ENCODE measurements around the gene VAMP4.
"Not testable (repeated sequence)": the region's sequence is repeated elsewhere in the genome, so short reads cannot be mapped to it uniquely, and the experiment has no call there.

VAMP4 gene

GRCh38 chr1:171663854-171664575 is 77.8 kb downstream of the VAMP4 start:
- no peaks in the 10 kb centered on the region for H3K4me1 ChIP-seq
- H3K36me3 ChIP-seq (ENCODE audit: control insufficient read depth, insufficient read depth, low read length) = no peaks in the 10 kb centered on the region
- H2AFZ ChIP-seq = no peak overlapping the region
- H3K79me2 ChIP-seq = no peaks in the 10 kb centered on the region
- H3K4me3 ChIP-seq (ENCODE audit: low read depth, low read length) = no peak overlapping the region
- H3K4me2 ChIP-seq (ENCODE audit: low read length) = no peak overlapping the region
- H3K27me3 ChIP-seq (ENCODE audit: control insufficient read depth, insufficient read depth, low read length) = no peaks in the 10 kb centered on the region
- no peak overlapping the region for H3K9ac ChIP-seq
- no peaks in the 10 kb centered on the region for H3K9me3 ChIP-seq (ENCODE audit: control insufficient read depth, low read length)
- H3K27ac ChIP-seq = no peak overlapping the region
- TF ChIP-seq, protein P1, sequence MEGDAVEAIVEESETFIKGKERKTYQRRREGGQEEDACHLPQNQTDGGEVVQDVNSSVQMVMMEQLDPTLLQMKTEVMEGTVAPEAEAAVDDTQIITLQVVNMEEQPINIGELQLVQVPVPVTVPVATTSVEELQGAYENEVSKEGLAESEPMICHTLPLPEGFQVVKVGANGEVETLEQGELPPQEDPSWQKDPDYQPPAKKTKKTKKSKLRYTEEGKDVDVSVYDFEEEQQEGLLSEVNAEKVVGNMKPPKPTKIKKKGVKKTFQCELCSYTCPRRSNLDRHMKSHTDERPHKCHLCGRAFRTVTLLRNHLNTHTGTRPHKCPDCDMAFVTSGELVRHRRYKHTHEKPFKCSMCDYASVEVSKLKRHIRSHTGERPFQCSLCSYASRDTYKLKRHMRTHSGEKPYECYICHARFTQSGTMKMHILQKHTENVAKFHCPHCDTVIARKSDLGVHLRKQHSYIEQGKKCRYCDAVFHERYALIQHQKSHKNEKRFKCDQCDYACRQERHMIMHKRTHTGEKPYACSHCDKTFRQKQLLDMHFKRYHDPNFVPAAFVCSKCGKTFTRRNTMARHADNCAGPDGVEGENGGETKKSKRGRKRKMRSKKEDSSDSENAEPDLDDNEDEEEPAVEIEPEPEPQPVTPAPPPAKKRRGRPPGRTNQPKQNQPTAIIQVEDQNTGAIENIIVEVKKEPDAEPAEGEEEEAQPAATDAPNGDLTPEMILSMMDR (IDR thresholded peaks at IDR 0.05) = no peak

DNA sequence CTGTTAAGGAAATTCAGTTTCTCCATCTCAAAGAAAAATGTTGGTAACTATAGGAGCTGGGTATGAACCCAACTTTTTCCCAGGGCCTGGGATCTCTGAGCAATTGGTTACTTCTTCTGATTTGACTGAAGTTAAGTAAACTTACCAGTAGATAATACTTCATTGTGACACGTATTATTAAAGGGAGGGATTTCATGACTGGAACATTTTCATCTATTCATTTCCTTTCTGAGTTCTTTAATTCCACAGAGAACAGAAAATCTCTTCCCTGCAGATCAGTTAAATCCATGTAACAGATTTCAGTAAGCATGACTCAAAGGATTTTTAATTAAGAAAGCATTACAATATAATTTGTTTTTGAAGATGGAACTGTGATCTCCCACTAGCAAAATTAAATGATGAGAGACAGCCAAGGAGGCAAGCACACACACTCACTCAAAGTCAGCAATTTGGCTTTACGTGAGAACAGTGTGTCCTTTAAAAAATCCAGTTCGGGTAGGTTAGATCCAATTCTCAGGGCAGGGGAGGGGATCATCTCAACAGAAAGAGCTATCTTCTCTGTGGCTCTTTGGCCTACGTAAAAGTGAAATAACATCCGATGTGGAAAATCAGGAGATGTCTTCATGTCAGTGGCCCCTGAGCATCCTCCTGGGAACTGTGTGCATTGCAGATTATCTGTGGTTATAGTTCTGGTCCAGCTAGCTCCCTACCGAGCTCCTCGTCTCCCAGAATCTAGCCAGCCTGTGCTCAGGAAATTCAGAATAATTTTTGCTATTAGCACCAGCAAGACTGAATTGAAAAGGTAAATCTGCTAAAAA is 78.6 kb downstream of the VAMP4 start:
- Histone ChIP-seq H3K27me3 (ENCODE audit: control insufficient read depth, insufficient read depth, low read length) (no peaks in the 10 kb centered on the region), H3K9ac (no peak overlapping the region), H3K9me3 (ENCODE audit: control insufficient read depth, low read length) (no peaks in the 10 kb centered on the region), H3K4me3 (ENCODE audit: low read depth, low read length) (no peak overlapping the region), H3K4me1 (no peaks in the 10 kb centered on the region), H3K4me2 (ENCODE audit: low read length) (no peak overlapping the region), H3K36me3 (ENCODE audit: control insufficient read depth, insufficient read depth, low read length) (no peaks in the 10 kb centered on the region), H3K27ac (no peak overlapping the region), H2AFZ (no peak overlapping the region), H3K79me2 (no peaks in the 10 kb centered on the region)
- TF ChIP-seq, protein P1 (IDR thresholded peaks at IDR 0.05) = no peak

- Histone ChIP-seq H3K4me2 (ENCODE audit: low read length) (no peak overlapping the region), H2AFZ (no peak overlapping the region), H3K4me3 (ENCODE audit: low read depth, low read length) (no peak overlapping the region), H3K27me3 (ENCODE audit: control insufficient read depth, insufficient read depth, low read length) (no peaks in the 10 kb centered on the region), H3K9ac (no peak overlapping the region), H3K9me3 (ENCODE audit: control insufficient read depth, low read length) (no peaks in the 10 kb centered on the region), H3K79me2 (no peaks in the 10 kb centered on the region), H3K4me1 (no peaks in the 10 kb centered on the region), H3K27ac (no peak overlapping the region), H3K36me3 (ENCODE audit: control insufficient read depth, insufficient read depth, low read length) (no peaks in the 10 kb centered on the region)
- TF ChIP-seq, protein P1 (IDR thresholded peaks at IDR 0.05) = no peak
Observed at GRCh38 chr1:171661076-171661650, 80.7 kb downstream of the VAMP4 start.

DNA sequence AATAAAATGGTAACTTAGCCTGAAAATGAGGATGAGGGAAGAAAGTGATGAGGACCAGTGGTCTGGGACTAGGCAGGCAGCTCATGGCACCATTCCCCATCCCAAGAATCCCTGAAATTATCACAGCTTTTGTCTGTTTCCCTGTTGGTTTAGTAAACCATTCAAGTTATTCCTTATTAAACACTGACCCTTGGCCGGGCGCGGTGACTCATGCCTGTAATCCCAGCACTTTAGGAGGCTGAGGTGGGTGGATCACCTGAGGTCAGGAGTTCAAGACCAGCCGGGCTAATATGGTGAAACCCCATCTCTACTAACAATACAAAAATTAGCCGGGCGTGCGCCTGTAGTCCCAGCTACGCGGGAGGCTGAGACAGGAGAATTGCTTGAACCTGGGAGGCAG is 85.7 kb downstream of the VAMP4 start:
- not testable (repeated sequence) for H3K79me2 ChIP-seq; H3K9ac ChIP-seq; H3K9me3 ChIP-seq (ENCODE audit: control insufficient read depth, low read length); H3K4me2 ChIP-seq (ENCODE audit: low read length); H3K27me3 ChIP-seq (ENCODE audit: control insufficient read depth, insufficient read depth, low read length); H2AFZ ChIP-seq; H3K4me3 ChIP-seq (ENCODE audit: low read depth, low read length); H3K27ac ChIP-seq; H3K4me1 ChIP-seq; H3K36me3 ChIP-seq (ENCODE audit: control insufficient read depth, insufficient read depth, low read length)

DNA sequence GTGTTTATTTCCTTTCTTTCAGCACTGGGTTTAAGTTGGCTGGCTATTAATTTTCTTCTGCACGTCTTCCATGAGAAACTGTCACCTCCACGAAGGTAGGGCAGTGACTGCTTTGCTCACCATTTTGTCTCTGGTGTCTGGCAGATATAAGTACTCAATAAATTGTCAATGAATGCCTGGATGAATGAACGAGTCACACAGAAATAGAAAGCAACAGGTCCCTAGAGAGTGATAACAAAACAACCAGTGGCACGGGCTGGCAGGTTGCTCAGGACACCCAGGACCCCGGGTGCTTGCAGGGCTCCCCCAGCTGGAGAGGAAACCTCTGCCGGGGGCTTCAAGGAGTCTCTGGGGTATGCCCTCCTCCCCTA is 86.1 kb downstream of the VAMP4 start:
- no peaks in the 10 kb centered on the region for H3K79me2 ChIP-seq
- H3K4me1 ChIP-seq = no peaks in the 10 kb centered on the region
- TF ChIP-seq, protein P1 (IDR thresholded peaks at IDR 0.05) = no peak
- H3K4me2 ChIP-seq (ENCODE audit: low read length) = no peak overlapping the region
- no peak overlapping the region for H3K4me3 ChIP-seq (ENCODE audit: low read depth, low read length)
- H2AFZ ChIP-seq = no peak overlapping the region
- H3K9ac ChIP-seq = no peak overlapping the region
- H3K27me3 ChIP-seq (ENCODE audit: control insufficient read depth, insufficient read depth, low read length) = no peaks in the 10 kb centered on the region
- no peaks in the 10 kb centered on the region for H3K9me3 ChIP-seq (ENCODE audit: control insufficient read depth, low read length)
- no peaks in the 10 kb centered on the region for H3K36me3 ChIP-seq (ENCODE audit: control insufficient read depth, insufficient read depth, low read length)
- H3K27ac ChIP-seq = peak overlapping the region; percentile 56

Data from parathyroid adenoma (tissue), 2 donors.